Progenitor cell of endocrine pancreas (in vitro differentiated cells): ENCODE measurements around the gene GOLIM4. TPM values are rescaled to one million over a fixed set of nuclear protein-coding genes. Genes with fewer than 3 reads are reported as not detected.
A peak's percentile ranks its signal among the peaks of the same experiment; 100 is the strongest.

Experiments
- DNase-seq: peaks from one replicate; pipeline ENCODE4 v3.0.0; 2021; ENCODE audit warnings: low spot score; ENCODE audit not compliant: unreplicated experiment
- H3K27ac Mint-ChIP-seq: 2 replicates; pipeline ENCODE4 v1.8.0; 2021; ENCODE audit warnings: mild to moderate bottlenecking, moderate library complexity, mixed read lengths
- H3K27me3 Mint-ChIP-seq: 2 replicates; pipeline ENCODE4 v1.8.0; 2021; ENCODE audit warnings: mixed read lengths
- H3K36me3 Mint-ChIP-seq: 2 replicates; pipeline ENCODE4 v1.8.0; 2022; ENCODE audit warnings: mixed read lengths; ENCODE audit not compliant: insufficient read depth
- H3K4me1 Mint-ChIP-seq: 2 replicates; pipeline ENCODE4 v1.8.0; 2021; ENCODE audit warnings: low read depth, mixed read lengths
- H3K4me3 Mint-ChIP-seq: 2 replicates; pipeline ENCODE4 v1.8.0; 2021; ENCODE audit warnings: low read depth, mild to moderate bottlenecking, moderate library complexity, mixed read lengths
- H3K9me3 Mint-ChIP-seq: 2 replicates; pipeline ENCODE4 v1.8.0; 2021; ENCODE audit warnings: low read depth, mixed read lengths
- total RNA-seq: library from RNA; stranded (reverse); gene quantifications from 2 replicates; pipeline ENCODE4 v1.2.1, GENCODE V29; 2021
- TF ChIP-seq, protein P1 (sequence below): fragments of 200-600 bp; sonication (generic); IDR thresholded peaks from one replicate; pipeline ENCODE4 v1.5.0; 2021; ENCODE audit warnings: antibody characterized with exemption, mild to moderate bottlenecking; ENCODE audit not compliant: unreplicated experiment

GOLIM4 gene
- total RNA-seq, 1 donor from 2014 or later: 38.7 TPM

DNA sequence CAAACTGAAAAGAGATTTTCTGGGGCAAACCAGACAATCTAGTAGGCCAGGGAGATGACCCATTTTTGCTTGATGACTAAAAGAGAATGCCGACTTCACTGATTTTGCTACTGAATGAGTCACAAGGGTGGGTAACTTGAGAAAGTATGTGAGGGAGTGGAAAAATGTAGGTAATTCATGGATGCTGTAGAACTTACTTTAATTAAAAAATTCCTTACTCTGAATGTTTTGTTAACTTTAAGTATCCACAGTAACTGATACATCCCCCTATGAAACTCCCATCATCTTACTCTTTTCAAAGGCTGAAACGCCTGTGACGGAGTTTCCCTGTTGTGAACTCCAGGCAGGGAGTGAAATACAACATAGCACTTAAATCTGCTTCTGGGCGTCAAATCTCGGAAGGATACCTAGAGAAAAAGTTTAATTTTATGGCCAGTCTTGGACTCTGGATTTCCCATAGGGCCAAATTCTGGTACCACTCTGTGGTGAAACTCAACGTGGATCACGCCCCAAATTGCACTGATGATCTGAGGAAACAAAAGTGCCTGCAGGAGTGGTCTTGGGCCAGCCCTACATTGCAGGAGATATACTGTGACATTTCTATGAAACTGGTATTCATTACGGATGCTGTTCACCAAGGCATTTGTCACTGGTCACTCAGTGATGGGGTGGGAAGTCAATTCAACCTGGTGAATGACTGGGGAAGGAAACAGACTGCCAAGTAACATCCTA, 24.0 kb downstream of the GOLIM4 start:
- TF ChIP-seq, protein P1, sequence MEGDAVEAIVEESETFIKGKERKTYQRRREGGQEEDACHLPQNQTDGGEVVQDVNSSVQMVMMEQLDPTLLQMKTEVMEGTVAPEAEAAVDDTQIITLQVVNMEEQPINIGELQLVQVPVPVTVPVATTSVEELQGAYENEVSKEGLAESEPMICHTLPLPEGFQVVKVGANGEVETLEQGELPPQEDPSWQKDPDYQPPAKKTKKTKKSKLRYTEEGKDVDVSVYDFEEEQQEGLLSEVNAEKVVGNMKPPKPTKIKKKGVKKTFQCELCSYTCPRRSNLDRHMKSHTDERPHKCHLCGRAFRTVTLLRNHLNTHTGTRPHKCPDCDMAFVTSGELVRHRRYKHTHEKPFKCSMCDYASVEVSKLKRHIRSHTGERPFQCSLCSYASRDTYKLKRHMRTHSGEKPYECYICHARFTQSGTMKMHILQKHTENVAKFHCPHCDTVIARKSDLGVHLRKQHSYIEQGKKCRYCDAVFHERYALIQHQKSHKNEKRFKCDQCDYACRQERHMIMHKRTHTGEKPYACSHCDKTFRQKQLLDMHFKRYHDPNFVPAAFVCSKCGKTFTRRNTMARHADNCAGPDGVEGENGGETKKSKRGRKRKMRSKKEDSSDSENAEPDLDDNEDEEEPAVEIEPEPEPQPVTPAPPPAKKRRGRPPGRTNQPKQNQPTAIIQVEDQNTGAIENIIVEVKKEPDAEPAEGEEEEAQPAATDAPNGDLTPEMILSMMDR: no peak
- H3K9me3 Mint-ChIP-seq: no peaks in the 10 kb centered on the region
- peak overlapping the region; percentile 20 for H3K27ac Mint-ChIP-seq
- DNase-seq: no peak
- H3K4me3 Mint-ChIP-seq: no peak overlapping the region
- H3K36me3 Mint-ChIP-seq: no peaks in the 10 kb centered on the region
- peaks cover 4% of the 10 kb centered on the region for H3K4me1 Mint-ChIP-seq
- H3K27me3 Mint-ChIP-seq: no peaks in the 10 kb centered on the region

DNA sequence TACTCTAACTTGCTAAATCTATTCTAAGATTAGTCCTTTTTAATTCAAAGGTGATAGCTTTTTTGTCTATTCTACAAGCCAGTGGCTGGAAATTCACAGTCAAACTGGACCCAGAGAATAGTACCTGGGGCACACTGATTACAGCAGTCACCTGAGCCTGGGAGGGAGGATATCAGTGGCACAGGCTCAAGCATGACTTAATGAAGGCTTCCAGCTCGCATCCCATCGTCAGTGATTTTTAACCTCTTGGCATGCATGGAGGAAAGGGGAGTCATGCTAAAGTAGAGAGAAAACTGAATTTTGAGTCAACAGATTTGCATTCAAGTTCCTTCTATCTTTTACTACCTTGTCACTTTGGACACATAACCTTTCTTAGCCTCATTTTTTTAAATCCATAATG, 24.8 kb downstream of the GOLIM4 start:
- no peaks in the 10 kb centered on the region for H3K27me3 Mint-ChIP-seq
- peaks cover 6% of the 10 kb centered on the region for H3K4me1 Mint-ChIP-seq
- no peaks in the 10 kb centered on the region for H3K36me3 Mint-ChIP-seq
- no peak overlapping the region for H3K4me3 Mint-ChIP-seq
- TF ChIP-seq, protein P1: no peak
- H3K27ac Mint-ChIP-seq: no peak overlapping the region
- DNase-seq: no peak
- H3K9me3 Mint-ChIP-seq: no peaks in the 10 kb centered on the region

DNA sequence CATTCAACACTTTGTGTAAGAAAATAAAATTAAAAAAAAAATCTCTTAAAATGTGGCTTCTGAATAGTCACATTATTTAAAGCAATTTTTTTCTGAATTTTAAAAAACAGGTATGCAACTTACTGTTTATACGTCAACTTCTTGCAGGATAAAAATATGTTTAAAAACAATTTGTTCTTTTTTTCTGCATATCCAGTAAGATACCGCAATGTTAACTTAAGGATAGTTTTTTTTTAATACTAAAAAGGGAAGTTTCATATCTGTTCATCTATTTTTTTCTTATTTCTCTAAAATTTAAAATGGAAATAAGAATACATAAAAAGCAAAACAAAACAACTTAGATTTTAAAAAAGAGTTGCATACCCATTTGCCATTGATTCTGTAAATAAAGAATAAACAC, 27.4 kb downstream of the GOLIM4 start:
- Mint-ChIP-seq H3K27me3 (no peaks in the 10 kb centered on the region), H3K9me3 (no peaks in the 10 kb centered on the region), H3K27ac (no peak overlapping the region), H3K36me3 (no peaks in the 10 kb centered on the region), H3K4me1 (peaks cover 14% of the 10 kb centered on the region), H3K4me3 (no peak overlapping the region)
- TF ChIP-seq, protein P1: no peak
- no peak for DNase-seq

DNA sequence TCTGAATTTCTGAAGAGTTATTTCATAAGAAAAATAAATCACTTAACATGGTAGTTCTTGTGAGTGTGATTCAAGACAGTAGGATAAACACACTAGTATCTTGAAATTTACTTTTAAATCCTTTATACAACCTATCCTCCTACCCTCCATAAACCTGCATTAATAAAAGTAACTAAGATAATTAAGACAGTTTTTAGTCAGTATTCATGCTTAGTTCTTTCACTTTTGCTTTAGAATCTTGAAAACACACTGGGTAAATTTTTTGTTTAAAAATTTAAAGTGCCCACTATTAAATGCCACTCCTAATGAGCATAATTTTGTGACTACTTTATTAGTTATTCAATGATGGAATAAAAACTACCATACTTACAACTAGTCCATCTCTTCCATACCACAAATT, 28.8 kb downstream of the GOLIM4 start:
- Mint-ChIP-seq H3K27ac (no peak overlapping the region), H3K4me1 (peaks cover 16% of the 10 kb centered on the region), H3K27me3 (no peaks in the 10 kb centered on the region), H3K4me3 (no peak overlapping the region), H3K36me3 (no peaks in the 10 kb centered on the region), H3K9me3 (no peaks in the 10 kb centered on the region)
- DNase-seq: no peak
- TF ChIP-seq, protein P1: no peak

GRCh38 chr3:168065569-168065968, 30.2 kb downstream of the GOLIM4 start:
- Mint-ChIP-seq H3K4me1 (peaks cover 20% of the 10 kb centered on the region), H3K27ac (no peak overlapping the region), H3K9me3 (no peaks in the 10 kb centered on the region), H3K4me3 (no peak overlapping the region), H3K27me3 (no peaks in the 10 kb centered on the region), H3K36me3 (no peaks in the 10 kb centered on the region)
- TF ChIP-seq, protein P1: no peak
- DNase-seq: no peak
